HG03521 (cell line): ENCODE data around the gene HDAC4.

Experiments used
- ATAC-seq: cut with Tn5 transposase; IDR thresholded peaks from one replicate; pipeline ENCODE4 v1.9.1; 2021; ENCODE audit warnings: mild to moderate bottlenecking, moderate library complexity; ENCODE audit not compliant: unreplicated experiment

HDAC4 gene

GRCh38 chr2:239329972-239330572 is 70.7 kb downstream of the HDAC4 start:
- ATAC-seq, result no peak

DNA sequence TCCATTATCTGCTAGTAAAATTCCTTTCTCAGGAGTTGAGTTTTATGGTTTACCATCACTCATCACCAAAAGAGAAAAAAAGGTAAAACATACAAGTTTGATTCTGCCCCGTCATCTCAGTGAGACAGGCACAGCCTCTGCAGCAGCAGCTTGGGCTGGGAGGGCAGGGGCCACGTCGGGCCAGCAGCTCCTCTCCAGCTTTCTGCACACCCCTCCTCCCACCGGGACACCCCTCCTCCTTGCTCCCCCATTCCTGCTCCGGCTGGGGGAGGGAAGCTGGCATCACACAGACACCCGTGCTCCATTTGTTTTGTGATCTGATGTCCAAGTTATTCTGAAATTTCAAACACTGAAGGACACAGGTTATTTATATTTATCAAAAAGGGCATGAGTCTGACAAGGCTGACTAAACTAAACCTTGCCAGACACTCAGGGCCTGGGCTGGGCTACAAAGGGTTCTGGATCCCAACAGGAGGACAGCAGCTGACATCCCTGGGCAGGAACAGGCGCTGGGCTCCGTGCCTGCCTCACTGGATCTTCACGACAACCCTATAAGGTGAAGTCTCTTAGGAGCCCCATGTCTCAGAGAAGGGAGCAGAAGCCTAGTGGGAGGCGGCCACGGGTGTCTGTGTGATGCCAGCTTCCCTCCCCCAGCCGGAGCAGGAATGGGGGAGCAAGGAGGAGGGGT is 71.4 kb downstream of the HDAC4 start:
- ATAC-seq, result no peak

DNA sequence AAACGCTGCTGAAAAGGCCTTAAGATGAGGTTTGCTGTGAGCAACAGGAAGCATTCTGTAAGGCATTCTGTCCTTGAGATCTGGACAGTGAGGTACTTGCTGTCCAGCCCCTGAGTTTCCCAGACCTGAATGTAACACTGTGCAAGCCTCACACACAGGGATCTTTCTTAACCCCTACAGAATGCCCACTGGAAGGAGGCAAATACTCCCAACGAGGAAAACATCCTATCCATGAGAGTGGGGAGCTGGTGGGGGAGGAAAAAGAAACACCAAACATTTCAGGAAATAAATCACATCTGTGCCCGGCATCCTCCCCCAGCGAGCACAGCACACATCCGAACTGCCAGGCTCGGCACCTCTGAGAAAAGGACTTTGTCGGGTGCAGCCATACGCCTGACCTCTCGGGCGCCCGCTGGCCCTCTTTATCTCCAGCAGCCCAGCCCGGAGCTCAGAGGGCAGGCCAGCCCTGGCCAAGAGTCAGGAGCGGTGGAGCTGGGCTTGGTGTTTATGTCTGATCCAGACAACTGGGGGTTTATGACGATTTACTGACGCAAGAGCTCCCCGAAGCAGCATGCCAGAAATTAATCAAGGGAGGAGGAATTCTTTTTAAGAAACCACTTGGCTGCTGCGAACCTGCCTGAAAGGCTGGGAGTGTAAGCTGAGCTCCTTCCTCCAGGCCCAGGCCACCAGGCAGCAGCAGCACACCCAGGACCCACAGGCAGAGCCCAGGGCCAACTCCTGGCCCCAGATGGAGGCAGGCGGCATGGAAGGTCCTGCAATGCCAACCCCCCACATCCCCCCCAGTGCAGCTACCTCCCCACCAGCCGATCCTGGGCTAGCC is 72.2 kb downstream of the HDAC4 start:
- no peak for ATAC-seq

- no peak for ATAC-seq
Measured at GRCh38 chr2:239327536-239328350, 73.1 kb downstream of the HDAC4 start.

DNA sequence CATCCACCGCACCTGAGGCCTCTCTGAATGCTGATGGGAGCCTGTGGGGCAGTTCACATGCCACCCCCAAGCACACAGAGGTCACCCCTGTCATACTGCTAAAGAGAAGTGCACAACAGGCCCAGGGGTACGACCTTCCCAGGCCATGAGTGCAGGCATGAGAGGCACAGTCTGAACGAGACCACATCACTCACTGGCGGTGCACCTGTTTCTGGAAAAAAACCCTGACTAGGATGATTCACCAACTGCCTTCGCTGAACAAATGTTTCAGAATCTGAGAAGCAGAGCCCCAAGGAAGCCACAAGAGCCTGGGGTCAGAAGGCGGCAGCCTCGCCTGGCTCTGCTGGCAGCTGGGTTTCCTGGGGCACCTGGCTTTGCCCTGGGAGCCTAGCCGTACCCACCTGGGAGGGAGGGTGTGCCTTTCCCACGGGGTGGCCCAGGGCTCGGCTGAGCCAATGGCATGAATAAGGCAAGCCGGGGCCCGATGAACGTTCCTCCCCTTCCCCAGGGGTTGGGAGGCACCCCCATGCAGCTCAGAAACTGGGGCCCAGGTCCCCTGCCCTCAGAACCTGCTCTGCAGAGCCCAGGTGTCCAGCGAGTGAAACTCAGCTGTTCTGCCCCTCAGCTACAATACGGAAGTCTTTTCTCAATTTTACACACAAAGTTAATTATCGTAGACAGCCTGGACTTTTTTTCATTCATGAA is 73.8 kb downstream of the HDAC4 start:
- no peak for ATAC-seq

DNA sequence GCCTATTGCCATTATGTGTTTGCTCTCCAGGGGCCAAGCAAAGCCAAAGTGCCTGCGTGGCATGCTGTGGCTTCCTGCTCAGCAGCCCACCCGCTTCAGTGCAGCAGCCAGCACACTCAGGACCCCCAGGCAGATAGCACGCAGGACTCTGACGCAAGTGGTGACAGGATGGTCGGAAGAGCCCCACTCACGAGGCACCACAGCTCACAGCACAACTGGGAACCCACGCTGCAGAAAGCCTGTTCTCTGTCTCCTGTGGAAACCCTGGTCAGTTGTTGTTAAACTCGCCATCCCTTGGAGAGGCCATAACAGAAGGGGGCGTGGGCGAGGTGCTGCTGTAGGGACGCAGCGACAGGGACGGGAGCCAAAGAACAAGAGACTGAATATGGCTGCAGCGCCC is 76.4 kb downstream of the HDAC4 start:
- no peak for ATAC-seq

- ATAC-seq, result no peak
Measured at GRCh38 chr2:239323447-239323846, 77.4 kb downstream of the HDAC4 start.

DNA sequence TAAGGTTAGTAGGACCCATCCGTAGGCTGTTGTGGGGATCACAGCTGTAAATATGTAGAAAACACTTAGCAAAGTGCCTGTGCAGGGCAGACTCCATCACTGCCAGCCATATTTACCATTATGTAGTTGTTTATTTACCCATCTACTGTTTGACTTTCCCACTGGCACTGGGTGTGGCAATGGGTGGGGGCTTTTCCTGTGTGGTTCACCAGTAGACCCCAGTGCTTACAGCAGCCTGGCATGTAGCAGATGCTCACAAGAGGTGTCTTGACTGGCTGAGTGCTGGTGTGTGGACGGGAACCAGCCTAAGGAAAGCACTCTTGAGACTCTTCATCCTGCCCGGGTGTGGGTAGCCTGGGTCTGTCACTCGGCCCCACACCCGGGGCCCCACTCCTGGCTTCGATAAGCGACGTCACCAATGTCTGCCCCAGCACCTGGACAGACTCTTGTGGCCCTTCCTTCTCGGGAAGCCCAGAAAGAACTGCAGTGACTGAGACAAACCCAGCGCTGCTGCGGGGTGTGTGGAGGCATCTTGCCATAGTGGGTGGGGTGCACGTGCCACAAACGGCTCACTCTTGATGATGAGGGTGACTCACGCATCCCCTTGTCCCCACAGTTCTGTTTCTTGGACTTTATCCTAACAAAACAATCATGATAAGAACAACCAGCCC is 78.3 kb downstream of the HDAC4 start:
- no peak for ATAC-seq

DNA sequence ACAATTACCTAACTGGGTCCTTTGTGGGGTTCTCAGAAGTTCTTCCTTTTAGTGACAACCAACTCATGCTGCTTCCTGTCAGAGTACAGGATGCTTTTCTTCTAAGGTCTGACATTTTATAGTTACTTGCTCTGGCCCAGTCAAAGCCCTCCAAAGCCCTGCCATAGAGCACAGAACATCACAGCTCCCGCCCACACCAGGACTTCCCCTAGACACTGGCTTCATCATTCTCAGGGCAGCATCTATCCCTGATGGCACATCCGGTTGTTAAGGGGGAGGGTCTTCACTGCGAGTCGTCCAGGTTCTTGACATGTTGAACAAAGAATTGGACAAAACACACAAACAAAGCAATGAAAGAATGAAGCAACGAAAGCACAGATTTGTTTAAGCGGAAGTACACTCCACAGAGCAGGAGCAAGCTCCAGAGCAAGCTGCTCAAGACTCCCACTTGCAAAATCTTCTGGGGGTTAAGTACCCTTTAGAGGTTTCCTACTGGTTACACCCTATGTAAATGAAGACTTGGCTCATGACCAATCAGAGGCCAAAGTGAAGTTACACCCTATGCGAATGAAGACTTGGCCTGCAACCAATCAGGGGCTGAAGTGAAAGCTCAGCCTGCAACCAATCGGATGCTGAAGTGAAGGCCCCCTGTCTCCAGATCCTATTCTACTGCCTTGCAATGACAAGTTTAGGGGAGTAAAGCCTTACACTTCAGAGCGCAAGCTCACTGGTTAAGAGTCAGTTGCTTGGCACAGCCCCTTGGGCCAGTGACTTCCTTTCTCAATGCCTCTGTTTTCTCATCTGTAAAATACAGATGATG is 79.0 kb downstream of the HDAC4 start:
- ATAC-seq, result no peak

GRCh38 chr2:239318790-239319661 is 81.8 kb downstream of the HDAC4 start:
- ATAC-seq, result no peak

DNA sequence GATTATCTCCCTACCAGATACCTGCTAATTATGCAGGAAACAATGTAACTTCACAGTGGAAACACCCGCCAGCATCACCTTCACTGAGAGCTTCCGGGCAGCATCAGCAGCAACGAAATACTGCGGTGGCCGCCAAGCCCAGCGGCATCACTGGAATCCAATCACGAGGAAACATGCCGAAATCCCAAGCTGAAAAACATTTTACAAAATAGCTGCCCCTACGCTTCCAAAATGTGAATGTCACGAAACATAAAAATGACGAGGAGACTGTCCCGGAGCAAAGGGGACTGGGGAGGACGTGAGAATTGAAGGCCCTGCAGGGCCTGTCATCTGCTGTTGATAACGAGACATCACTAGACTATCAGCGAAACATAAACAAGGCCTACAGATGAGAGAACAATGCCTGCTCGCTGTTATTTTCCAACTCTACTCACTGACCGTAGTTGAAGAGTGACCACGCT is 82.6 kb downstream of the HDAC4 start:
- ATAC-seq, result no peak

DNA sequence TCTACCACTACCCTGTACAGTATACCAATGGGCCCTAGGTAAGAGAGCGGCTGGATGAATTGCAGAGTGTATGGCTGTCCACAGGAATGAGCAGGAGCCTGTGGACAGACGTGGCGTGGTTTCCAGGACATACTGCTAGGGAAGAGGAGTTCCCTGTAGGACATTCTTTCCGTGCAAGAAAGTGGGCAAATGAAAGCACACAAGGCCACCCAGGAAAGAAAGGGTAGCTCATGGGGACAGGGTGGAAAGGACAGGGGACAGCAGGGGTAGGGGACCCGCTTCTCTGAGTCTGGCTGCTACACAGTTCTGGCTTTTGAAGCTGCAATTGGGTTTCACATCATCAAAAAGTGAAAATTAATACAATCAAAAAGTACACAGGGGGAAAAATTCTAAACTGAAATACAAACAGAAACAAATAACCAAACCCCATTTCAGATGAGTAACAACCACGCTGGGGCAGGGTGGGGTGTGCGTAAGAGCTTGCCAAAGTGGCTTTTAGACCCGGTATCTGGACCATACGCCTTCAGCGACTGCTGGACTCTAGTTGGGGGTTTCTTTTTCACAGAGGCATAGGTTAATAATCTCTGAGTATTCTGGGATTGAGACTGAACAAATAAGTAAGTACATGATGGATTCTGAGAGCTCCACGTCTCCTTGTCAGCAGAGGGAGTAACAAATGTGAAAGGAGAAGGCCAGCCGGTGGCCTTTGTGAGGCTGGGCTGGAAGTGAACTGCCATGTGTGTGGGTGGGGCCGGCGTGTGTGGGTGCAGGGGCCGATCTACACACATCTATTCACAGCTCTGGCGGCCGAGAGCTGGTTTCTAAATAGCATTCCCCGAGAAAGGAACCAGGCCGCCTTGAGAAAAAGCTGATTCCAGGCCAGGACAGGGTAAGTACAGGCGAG is 84.0 kb downstream of the HDAC4 start:
- no peak for ATAC-seq

DNA sequence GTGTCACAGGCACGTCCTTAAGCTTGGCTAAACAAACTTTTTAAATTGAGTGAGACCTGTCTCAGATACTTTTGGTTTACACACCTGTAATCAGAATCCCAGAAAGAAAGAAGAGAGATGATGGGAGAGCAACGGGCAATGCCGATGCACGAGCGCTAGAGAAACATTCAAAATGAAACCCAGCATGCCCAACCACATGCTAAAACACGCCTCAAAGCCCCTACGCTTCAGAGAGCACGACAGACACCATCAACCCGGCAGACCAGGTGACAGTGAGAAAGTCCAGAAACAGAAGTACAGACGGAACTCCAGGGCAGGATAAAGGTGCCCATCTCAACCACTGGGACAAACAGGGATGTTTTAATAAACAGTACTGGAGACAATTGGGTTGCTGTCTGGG is 85.5 kb downstream of the HDAC4 start:
- no peak for ATAC-seq

DNA sequence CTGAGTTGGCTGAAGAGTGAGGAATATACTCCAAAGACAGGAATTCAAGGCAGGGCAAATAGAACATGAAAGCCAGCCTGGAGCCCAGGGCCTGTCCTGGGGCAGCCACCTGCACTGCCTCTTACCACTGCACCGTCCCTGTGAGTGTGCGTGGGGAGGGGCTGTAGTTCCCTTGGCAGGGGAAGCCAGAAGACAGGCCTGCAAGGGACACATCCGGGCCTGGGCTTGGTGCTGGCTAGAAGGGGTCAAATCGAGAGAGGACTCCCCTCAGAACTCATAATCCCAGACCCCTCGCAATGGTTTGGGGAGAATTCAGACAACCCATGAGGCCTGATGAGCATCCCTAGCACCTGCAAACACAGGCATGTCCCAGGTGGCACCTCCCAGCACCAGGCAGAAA is 87.0 kb downstream of the HDAC4 start:
- ATAC-seq, result no peak

DNA sequence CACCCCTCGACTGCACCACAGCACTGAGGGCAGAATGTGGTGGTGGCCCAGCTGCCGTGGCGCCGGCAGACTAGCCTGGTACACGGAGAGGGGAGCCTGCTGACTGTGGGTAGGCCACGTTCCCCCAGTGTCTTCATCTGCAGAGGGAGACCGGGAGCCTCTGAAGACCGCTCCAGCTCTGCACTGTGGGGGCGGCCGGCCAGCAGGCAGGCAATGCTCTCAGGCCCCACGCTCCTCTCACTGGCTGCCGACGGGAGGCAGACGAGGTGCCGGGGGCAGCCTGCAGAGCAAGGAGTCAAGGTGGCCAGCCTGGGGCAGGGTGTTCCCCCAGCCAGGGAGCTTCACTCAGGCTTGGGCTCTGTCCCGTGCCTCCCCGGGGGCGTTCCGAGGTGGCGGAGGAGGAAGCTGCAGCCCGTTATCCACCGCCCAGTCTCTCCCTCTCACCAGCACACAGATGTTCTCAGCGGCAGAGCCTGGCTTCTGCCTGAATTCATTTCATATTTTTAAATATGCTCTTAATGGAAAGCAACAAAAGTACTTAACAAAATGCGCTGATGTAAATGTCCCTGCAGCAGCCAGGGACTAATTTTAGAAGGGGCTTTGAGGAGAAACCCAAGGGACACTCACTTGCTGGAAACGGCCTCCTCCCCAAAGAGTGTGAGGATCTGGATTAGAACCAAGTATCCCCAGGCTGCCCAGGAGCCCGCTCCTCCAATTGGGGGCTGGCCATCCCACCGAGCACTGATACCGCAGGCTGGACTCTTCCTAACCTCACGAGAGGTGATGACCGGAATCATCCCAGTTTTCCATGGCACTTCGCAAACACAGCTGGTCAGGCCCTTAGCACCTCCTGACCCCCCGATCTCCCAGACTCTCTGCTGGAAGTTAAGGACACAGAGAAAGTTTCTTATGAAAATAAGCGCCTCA is 87.8 kb downstream of the HDAC4 start:
- ATAC-seq, result no peak

- no peak for ATAC-seq
Measured at GRCh38 chr2:239312081-239312511, 88.7 kb downstream of the HDAC4 start.
